ENCODE results near the gene RCSD1. TPM values are rescaled to one million over a fixed set of nuclear protein-coding genes. Genes with fewer than 3 reads are reported as not detected.

RCSD1 gene
- total and polyA plus RNA-seq, 2 donors (not counting 3 experiments of a cell fraction or from before 2014, with no cell fraction given) = 0.08 to 1.00 TPM

- H3K9me3 ChIP-seq (replicated peaks; ENCODE audit: control insufficient read depth, insufficient read depth, low read length) = no peaks in the 10 kb centered on the region
- no TSS peak for BruUV-seq (replicated peaks)
- ChIA-PET CTCF (no interaction called here), POLR2A (no interaction called here)
- DNase-seq (ENCODE audit: low read depth, low spot score) (no peak), FAIRE-seq (no peak)
- no peak for TF ChIP-seq CTCF (IDR thresholded peaks at IDR 0.05; ENCODE audit: extremely low read depth in 1 of 2, insufficient read depth in 1 of 2, low read depth in 1 of 2, low read length in 2 of 2)
- TF ChIP-seq EZH2 (IDR thresholded peaks at IDR 0.05; ENCODE audit: borderline replicate concordance, low read depth, low read length, severe bottlenecking) = no peak
- no peak for TF ChIP-seq MYC (IDR thresholded peaks at IDR 0.05; ENCODE audit: low read depth, low read length)
- TF ChIP-seq FOS (IDR thresholded peaks at IDR 0.05; ENCODE audit: borderline replicate concordance, insufficient read depth, low read length) = no peak
- TF ChIP-seq GATA2 (IDR thresholded peaks at IDR 0.05; ENCODE audit: insufficient read depth, insufficient read length, low read depth, low read length) = no peak
- no peak overlapping the region for H2AFZ ChIP-seq (ENCODE audit: low read depth, low read length)
- H3K9ac ChIP-seq (replicated peaks; ENCODE audit: extremely low read depth, insufficient read depth, low read length) = no peak overlapping the region
- no peak overlapping the region for H3K4me3 ChIP-seq (replicated peaks in 1 of 3; ENCODE audit: insufficient read depth in 1 of 3, low read depth in 1 of 3, low read length in 3 of 3)
- dilution Hi-C loops (cut with MboI; ENCODE audit: extremely low pct_ligation_motif_present, low sequenced_read_pairs) = no loop called here
- H3K79me2 ChIP-seq (ENCODE audit: control insufficient read depth, insufficient read depth, low read length) = no peaks in the 10 kb centered on the region
- H3K27me3 ChIP-seq (ENCODE audit: control insufficient read depth in 2 of 2, insufficient read depth in 2 of 2, low read length in 2 of 2) = peaks cover 8 to 9% of the 10 kb centered on the region in 2 experiments
- no peak overlapping the region for H3K27ac ChIP-seq (ENCODE audit: insufficient read depth, low read depth, low read length)
- H3K4me1 ChIP-seq (ENCODE audit: control insufficient read depth, extremely low read depth, insufficient read depth, low read length) = no peaks in the 10 kb centered on the region
- intact Hi-C loops (cut with micrococcal nuclease) = no loop called here
- H3K36me3 ChIP-seq (ENCODE audit: control insufficient read depth in 2 of 2, extremely low read depth in 1 of 2, insufficient read depth in 2 of 2, low read length in 2 of 2) = no peaks in the 10 kb centered on the region
- H3K9me1 ChIP-seq (replicated peaks; ENCODE audit: control insufficient read depth, extremely low read depth, insufficient read depth, low read length) = no peaks in the 10 kb centered on the region
- no peak overlapping the region for H3K4me2 ChIP-seq (ENCODE audit: insufficient read depth, low read length)
- H4K20me1 ChIP-seq (replicated peaks; ENCODE audit: control insufficient read depth, extremely low read depth, insufficient read depth, low read length) = no peaks in the 10 kb centered on the region
Measured at GRCh38 chr1:167676205-167676915, 46.3 kb downstream of the RCSD1 start.
